Measurements from ENCODE around the gene EDN2.

The EDN2 gene

GRCh38 chr1:41450747-41451285 is 33.7 kb downstream of the EDN2 start:
- no peaks in the 10 kb centered on the region for H3K36me3 ChIP-seq (replicated peaks; ENCODE audit: insufficient read depth, low read length)
- H3K4me3 ChIP-seq (ENCODE audit: low read length), result no peak overlapping the region
- H3K9me3 ChIP-seq (replicated peaks; ENCODE audit: insufficient read depth, low read length), result no peaks in the 10 kb centered on the region
- H3K9ac ChIP-seq (ENCODE audit: low read length), result no peak overlapping the region
- H4K20me1 ChIP-seq (ENCODE audit: insufficient read depth, low read length), result no peaks in the 10 kb centered on the region
- no peaks in the 10 kb centered on the region for H3K79me2 ChIP-seq (ENCODE audit: low read length)
- H3F3A ChIP-seq (ENCODE audit: insufficient read depth, low read length), result no peaks in the 10 kb centered on the region
- DNase-seq, result no peak
- 0 out of 2 replicates have a peak, but pooled peaks cover 5% of the 10 kb centered on the region for H3K27me3 ChIP-seq (replicated peaks; ENCODE audit: insufficient read depth, low read length)
- no peaks in the 10 kb centered on the region for H3K9me2 ChIP-seq (replicated peaks; ENCODE audit: insufficient read depth, low read length)
- no peak overlapping the region for H3K4me2 ChIP-seq (ENCODE audit: low read depth, low read length)
- no peak for TF ChIP-seq EZH2 (optimal IDR thresholded peaks at IDR 0.05; ENCODE audit: low read depth, low read length)
- no peak overlapping the region for H2AFZ ChIP-seq (ENCODE audit: low read length)
- H3K27ac ChIP-seq (ENCODE audit: low read length), result no peak overlapping the region
- H3K4me1 ChIP-seq (ENCODE audit: low read length), result no peaks in the 10 kb centered on the region

GRCh38 chr1:41449326-41449921 is 35.1 kb downstream of the EDN2 start:
- Histone ChIP-seq H3K27me3 (replicated peaks; ENCODE audit: insufficient read depth, low read length) (0 out of 2 replicates have a peak, but pooled peaks cover 5% of the 10 kb centered on the region), H3K9ac (ENCODE audit: low read length) (no peak overlapping the region), H3K79me2 (ENCODE audit: low read length) (no peaks in the 10 kb centered on the region), H4K20me1 (ENCODE audit: insufficient read depth, low read length) (no peaks in the 10 kb centered on the region), H3K9me2 (replicated peaks; ENCODE audit: insufficient read depth, low read length) (no peaks in the 10 kb centered on the region), H3K36me3 (replicated peaks; ENCODE audit: insufficient read depth, low read length) (no peaks in the 10 kb centered on the region), H3K4me1 (ENCODE audit: low read length) (no peaks in the 10 kb centered on the region), H3K9me3 (replicated peaks; ENCODE audit: insufficient read depth, low read length) (no peaks in the 10 kb centered on the region), H3K27ac (ENCODE audit: low read length) (no peak overlapping the region), H3K4me2 (ENCODE audit: low read depth, low read length) (no peak overlapping the region), H3F3A (ENCODE audit: insufficient read depth, low read length) (no peaks in the 10 kb centered on the region), H3K4me3 (ENCODE audit: low read length) (no peak overlapping the region), H2AFZ (ENCODE audit: low read length) (no peak overlapping the region)
- TF ChIP-seq EZH2 (optimal IDR thresholded peaks at IDR 0.05; ENCODE audit: low read depth, low read length) (no peak), EZH2phosphoT487 (IDR thresholded peaks at IDR 0.05; ENCODE audit: low read length) (no peak)
- TF ChIP-seq, protein P1, sequence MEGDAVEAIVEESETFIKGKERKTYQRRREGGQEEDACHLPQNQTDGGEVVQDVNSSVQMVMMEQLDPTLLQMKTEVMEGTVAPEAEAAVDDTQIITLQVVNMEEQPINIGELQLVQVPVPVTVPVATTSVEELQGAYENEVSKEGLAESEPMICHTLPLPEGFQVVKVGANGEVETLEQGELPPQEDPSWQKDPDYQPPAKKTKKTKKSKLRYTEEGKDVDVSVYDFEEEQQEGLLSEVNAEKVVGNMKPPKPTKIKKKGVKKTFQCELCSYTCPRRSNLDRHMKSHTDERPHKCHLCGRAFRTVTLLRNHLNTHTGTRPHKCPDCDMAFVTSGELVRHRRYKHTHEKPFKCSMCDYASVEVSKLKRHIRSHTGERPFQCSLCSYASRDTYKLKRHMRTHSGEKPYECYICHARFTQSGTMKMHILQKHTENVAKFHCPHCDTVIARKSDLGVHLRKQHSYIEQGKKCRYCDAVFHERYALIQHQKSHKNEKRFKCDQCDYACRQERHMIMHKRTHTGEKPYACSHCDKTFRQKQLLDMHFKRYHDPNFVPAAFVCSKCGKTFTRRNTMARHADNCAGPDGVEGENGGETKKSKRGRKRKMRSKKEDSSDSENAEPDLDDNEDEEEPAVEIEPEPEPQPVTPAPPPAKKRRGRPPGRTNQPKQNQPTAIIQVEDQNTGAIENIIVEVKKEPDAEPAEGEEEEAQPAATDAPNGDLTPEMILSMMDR (IDR thresholded peaks at IDR 0.05; ENCODE audit: low read length), result no peak
- DNase-seq, result no peak

DNA sequence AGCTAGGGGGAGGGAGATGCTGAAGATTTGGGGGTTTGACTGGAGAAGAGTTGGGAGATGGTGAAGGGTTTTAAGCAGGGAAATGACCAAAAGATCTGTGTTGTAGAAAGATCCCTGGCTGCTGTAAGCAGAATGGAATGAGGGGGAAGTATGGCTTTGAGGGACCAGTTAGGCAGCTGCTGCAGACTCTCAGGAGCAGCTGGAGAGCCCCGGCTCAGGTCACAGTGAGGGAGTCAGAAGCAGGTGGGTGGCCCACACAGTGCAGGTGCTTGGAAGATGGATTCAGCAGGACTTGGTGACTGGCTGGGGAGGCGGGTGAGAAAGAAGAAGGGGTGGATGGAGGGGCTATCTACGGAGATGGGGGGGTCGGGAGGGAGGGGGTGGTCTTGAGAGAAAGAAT is 35.7 kb downstream of the EDN2 start:
- Histone ChIP-seq H3F3A (ENCODE audit: insufficient read depth, low read length) (no peaks in the 10 kb centered on the region), H3K4me1 (ENCODE audit: low read length) (no peaks in the 10 kb centered on the region), H3K79me2 (ENCODE audit: low read length) (no peaks in the 10 kb centered on the region), H2AFZ (ENCODE audit: low read length) (no peak overlapping the region), H3K27me3 (replicated peaks; ENCODE audit: insufficient read depth, low read length) (0 out of 2 replicates have a peak, but pooled peaks cover 5% of the 10 kb centered on the region), H3K27ac (ENCODE audit: low read length) (no peak overlapping the region), H3K9me3 (replicated peaks; ENCODE audit: insufficient read depth, low read length) (no peaks in the 10 kb centered on the region), H3K4me3 (ENCODE audit: low read length) (no peak overlapping the region), H3K4me2 (ENCODE audit: low read depth, low read length) (no peak overlapping the region), H3K9ac (ENCODE audit: low read length) (no peak overlapping the region), H3K9me2 (replicated peaks; ENCODE audit: insufficient read depth, low read length) (no peaks in the 10 kb centered on the region), H4K20me1 (ENCODE audit: insufficient read depth, low read length) (no peaks in the 10 kb centered on the region), H3K36me3 (replicated peaks; ENCODE audit: insufficient read depth, low read length) (no peaks in the 10 kb centered on the region)
- DNase-seq, result no peak
- TF ChIP-seq EZH2phosphoT487 (IDR thresholded peaks at IDR 0.05; ENCODE audit: low read length) (no peak), EZH2 (optimal IDR thresholded peaks at IDR 0.05; ENCODE audit: low read depth, low read length) (no peak)
- TF ChIP-seq, protein P1 (IDR thresholded peaks at IDR 0.05; ENCODE audit: low read length), result no peak
